Stimulated activated CD8-positive, alpha-beta memory T cell treated with anti-CD3 and anti-CD28 coated beads, Interleukin-15, amount 100 ng/mL, for 4 hours (primary cell): Measurements from ENCODE around the gene RAB40A.
"Not testable (repeated sequence)": the region's sequence is repeated elsewhere in the genome, so short reads cannot be mapped to it uniquely, and the experiment has no call there.

ENCODE experiments used
- DNase-seq, 2 donors: peaks; one replicate each; pipeline ENCODE4 v3.0.0-alpha.2; 2020; ENCODE audit warnings: low read depth in 2 of 2

Gene RAB40A

DNA sequence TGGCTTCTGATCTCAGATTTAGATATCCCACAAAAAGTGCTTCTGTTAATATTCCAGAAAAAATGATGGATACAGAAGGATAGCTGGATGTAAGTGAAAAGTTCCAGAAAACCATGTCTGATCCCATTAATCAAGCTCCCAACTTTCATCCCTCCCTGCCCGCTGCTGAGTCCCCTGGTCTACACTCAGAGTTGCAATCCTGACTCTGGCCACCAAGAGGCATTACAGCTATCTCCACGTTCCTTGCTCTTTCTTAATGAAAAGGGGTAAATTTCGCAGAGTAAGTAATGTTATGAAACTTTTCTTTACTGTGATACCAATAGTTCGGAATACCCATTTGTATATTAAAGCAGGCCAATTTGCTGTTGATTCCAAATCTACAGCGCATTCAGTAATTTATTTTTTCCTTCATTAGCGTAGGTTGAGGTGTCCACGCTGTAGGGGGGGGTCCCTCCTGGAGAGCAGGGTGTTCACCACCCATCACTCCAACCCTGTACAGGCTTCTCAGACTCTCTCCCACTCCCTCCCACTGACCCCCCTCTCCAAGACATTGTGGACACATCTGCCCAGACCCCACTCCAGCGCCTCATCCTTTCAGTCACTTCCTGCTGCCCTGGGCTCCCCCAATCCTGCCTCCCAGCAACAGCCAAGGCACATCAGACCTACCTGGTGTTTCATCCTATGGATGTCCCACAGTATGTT lies 55.1 kb downstream of the RAB40A start:
- DNase-seq: no peak

- no peak for DNase-seq
Observed at GRCh38 chrX:103461156-103461555, 58.1 kb downstream of the RAB40A start.

DNA sequence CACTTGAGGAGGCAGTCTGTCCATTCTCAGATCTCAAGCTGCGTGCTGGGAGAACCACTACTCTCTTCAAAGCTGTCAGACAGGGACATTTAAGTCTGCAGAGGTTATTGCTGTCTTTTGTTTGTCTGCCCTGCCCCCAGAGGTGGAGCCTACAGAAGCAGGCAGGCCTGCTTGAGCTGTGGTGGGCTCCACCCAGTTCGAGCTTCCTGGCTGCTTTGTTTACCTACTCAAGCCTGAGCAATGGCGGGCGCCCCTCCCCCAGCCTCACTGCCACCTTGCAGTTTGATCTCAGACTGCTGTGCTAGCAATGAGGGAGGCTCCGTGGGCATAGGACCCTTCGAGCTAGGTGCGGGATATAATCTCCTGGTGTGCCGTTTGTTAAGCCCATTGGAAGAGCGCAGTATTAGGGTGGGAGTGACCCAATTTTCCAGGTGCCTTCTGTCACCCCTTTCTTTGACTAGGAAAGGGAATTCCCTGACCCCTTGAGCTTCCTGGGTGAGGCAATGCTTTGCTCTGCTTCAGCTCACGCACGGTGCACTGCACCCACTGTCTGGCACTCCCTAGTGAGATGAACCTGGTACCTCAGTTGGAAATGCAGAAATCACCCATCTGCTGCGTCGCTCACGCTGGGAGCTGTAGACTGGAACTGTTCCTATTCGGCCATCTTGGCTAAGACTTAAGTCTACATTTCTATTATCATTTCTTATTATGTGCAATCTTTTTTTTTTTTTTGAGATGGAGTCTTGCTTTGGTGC lies 59.1 kb downstream of the RAB40A start:
- DNase-seq: not testable (repeated sequence)

GRCh38 chrX:103453655-103454054 lies 65.6 kb downstream of the RAB40A start:
- no peak for DNase-seq
